Glomerular visceral epithelial cell (primary cell): Measurements from ENCODE around the gene TTC28.
A peak's percentile ranks its signal among the peaks of the same experiment; 100 is the strongest.

ENCODE experiments used
- DNase-seq: peaks from one replicate; pipeline ENCODE4 v3.0.0-alpha.2; 2016; ENCODE audit errors: extremely low spot score

Gene TTC28

GRCh38 chr22:28142361-28142961 is 537.2 kb downstream of the TTC28 start:
- peak; percentile 75 for DNase-seq

GRCh38 chr22:28141614-28142013 is 538.0 kb downstream of the TTC28 start:
- DNase-seq, result peak; percentile 52

- DNase-seq, result peak; percentile 56
These were observed 539.7 kb downstream of the TTC28 start for GRCh38 chr22:28139961-28140360.

- DNase-seq, result no peak
These were observed 540.1 kb downstream of the TTC28 start for GRCh38 chr22:28139516-28139915.

GRCh38 chr22:28137036-28137435 is 542.6 kb downstream of the TTC28 start:
- DNase-seq, result no peak

- DNase-seq, result no peak
These were observed 547.2 kb downstream of the TTC28 start for GRCh38 chr22:28132466-28132865.

GRCh38 chr22:28129319-28129962 is 550.2 kb downstream of the TTC28 start:
- DNase-seq, result no peak

- DNase-seq, result no peak
These were observed 550.8 kb downstream of the TTC28 start for GRCh38 chr22:28128827-28129226.

GRCh38 chr22:28125799-28126198 is 553.8 kb downstream of the TTC28 start:
- no peak for DNase-seq

GRCh38 chr22:28123989-28124766 is 555.5 kb downstream of the TTC28 start:
- DNase-seq, result no peak

GRCh38 chr22:28120691-28121592 is 558.7 kb downstream of the TTC28 start:
- no peak for DNase-seq

- DNase-seq, result no peak
These were observed 560.5 kb downstream of the TTC28 start for GRCh38 chr22:28118957-28119631.

GRCh38 chr22:28116219-28116673 is 563.4 kb downstream of the TTC28 start:
- DNase-seq, result peak; percentile 77

GRCh38 chr22:28115426-28115825 is 564.2 kb downstream of the TTC28 start:
- DNase-seq, result no peak

GRCh38 chr22:28112548-28113043 is 567.0 kb downstream of the TTC28 start:
- peak; percentile 30 for DNase-seq

- DNase-seq, result no peak
These were observed 567.5 kb downstream of the TTC28 start for GRCh38 chr22:28112190-28112544.

GRCh38 chr22:28111501-28112189 is 568.0 kb downstream of the TTC28 start:
- DNase-seq, result no peak

GRCh38 chr22:28108851-28109250 is 570.8 kb downstream of the TTC28 start:
- no peak for DNase-seq

GRCh38 chr22:28106617-28107016 is 573.0 kb downstream of the TTC28 start:
- no peak for DNase-seq

- DNase-seq, result no peak
These were observed 573.7 kb downstream of the TTC28 start for GRCh38 chr22:28105988-28106387.

GRCh38 chr22:28105413-28105812 is 574.2 kb downstream of the TTC28 start:
- no peak for DNase-seq
